ENCODE results near the gene PARP12. TPM values are rescaled to one million over a fixed set of nuclear protein-coding genes. Genes with fewer than 3 reads are reported as not detected.

The PARP12 gene
- total and polyA plus RNA-seq, 9 of the 15 experiments (the other 6 are each of a cell fraction or from before 2014, with no cell fraction given): 4.6 to 40.4 (median 23.5) TPM

GRCh38 chr7:140061607-140061930, 1.2 kb downstream of the PARP12 start (continued):
- TF ChIP-seq TRIM24 (IDR thresholded peaks at IDR 0.05) (peak; percentile 50 to 82; a peak in 3 of 4 replicates), HNRNPH1 (optimal IDR thresholded peaks at IDR 0.05; ENCODE audit: low read depth, low read length) (no peak), ZNF316 (IDR thresholded peaks at IDR 0.05) (peak; percentile 95), SMAD3 (CRISPR knock-in tag; conservative IDR thresholded peaks at IDR 0.05) (no peak), BHLHE40 (IDR thresholded peaks at IDR 0.05; ENCODE audit: low read length) (no peak), NR3C1 (CRISPR knock-in tag; IDR thresholded peaks at IDR 0.05) (no peak), STAT5B (CRISPR knock-in tag; IDR thresholded peaks at IDR 0.05) (no peak), LCOR (CRISPR knock-in tag; IDR thresholded peaks at IDR 0.05) (no peak), BRD4 (IDR thresholded peaks at IDR 0.05) (no peak), SRSF1 (IDR thresholded peaks at IDR 0.05; ENCODE audit: low read depth, low read length) (no peak), FUS (optimal IDR thresholded peaks at IDR 0.05; ENCODE audit: low read depth, low read length) (no peak), EP400 (IDR thresholded peaks at IDR 0.05) (no peak), TEAD1 (CRISPR knock-in tag; IDR thresholded peaks at IDR 0.05) (0 out of 4 replicates have a peak, but pooled peaks of 1 of the 2 experiments have one; percentile 15), PHTF2 (CRISPR knock-in tag; IDR thresholded peaks at IDR 0.05) (no peak), SMARCB1 (IDR thresholded peaks at IDR 0.05; ENCODE audit: insufficient read length, low read depth) (no peak), CEBPG (CRISPR knock-in tag; IDR thresholded peaks at IDR 0.05) (no peak), CEBPG (tag; conservative IDR thresholded peaks at IDR 0.05 in 1 of 2, IDR thresholded peaks at IDR 0.05 in 1 of 2) (no peak), IFI16 (CRISPR knock-in tag; IDR thresholded peaks at IDR 0.05) (no peak), HMBOX1 (IDR thresholded peaks at IDR 0.05) (no peak)

All from K562 (cell line).